CD4-positive, alpha-beta memory T cell (primary cell): Measurements from ENCODE around the gene UFSP1. TPM values are rescaled to one million over a fixed set of nuclear protein-coding genes. Genes with fewer than 3 reads are reported as not detected.

Experiments used
- CTCF ChIA-PET: fragments of 350-600 bp; sonication (Branson Sonifier 250); formaldehyde crosslinking; loops from one replicate; lab custom pipeline; 2021; ENCODE audit warnings: inconsistent platforms; ENCODE audit not compliant: partially characterized antibody; lab: Charles Lee
- POLR2A ChIA-PET: fragments of 350-600 bp; sonication (Branson Sonifier 250); formaldehyde crosslinking; loops from one replicate; lab custom pipeline; 2021; ENCODE audit not compliant: partially characterized antibody; lab: Charles Lee
- DNase-seq, 5 donors: peaks; one replicate each; pipeline versions ENCODE4 v3.0.0 to v3.0.0-alpha.2; 2020 to 2022; ENCODE audit warnings: mixed read lengths in 1 of 5
- H3K27ac ChIP-seq: one replicate; pipeline ENCODE4 v1.7.0; 2013; ENCODE audit warnings: low read depth, low read length
- H3K27me3 ChIP-seq: 2 replicates; pipeline ENCODE4 v1.7.0; 2013; ENCODE audit warnings: mild to moderate bottlenecking, low read length, moderate library complexity; ENCODE audit not compliant: insufficient read depth
- H3K36me3 ChIP-seq: 2 replicates; pipeline ENCODE4 v1.7.0; 2013; ENCODE audit warnings: mild to moderate bottlenecking, low read length, moderate library complexity; ENCODE audit not compliant: insufficient read depth
- H3K4me1 ChIP-seq: 2 replicates; pipeline ENCODE4 v1.7.0; 2013; ENCODE audit warnings: mild to moderate bottlenecking, low read length, moderate library complexity; ENCODE audit not compliant: insufficient read depth
- H3K4me3 ChIP-seq, 2 donors: one replicate each; pipeline ENCODE4 v1.7.0; 2013; ENCODE audit warnings: low read length in 2 of 2, mild to moderate bottlenecking in 1 of 2
- H3K9me3 ChIP-seq, 2 donors: one replicate each; pipeline ENCODE4 v1.7.0; 2013; ENCODE audit warnings: low read length in 2 of 2, control low read depth in 1 of 2; ENCODE audit not compliant: control insufficient read depth in 1 of 2
- H3K27ac Mint-ChIP-seq, 7 donors: one replicate each; pipeline ENCODE4 v1.8.0; 2020 to 2021; ENCODE audit warnings: mixed read lengths in 7 of 7, mild to moderate bottlenecking in 6 of 7, inconsistent platforms in 3 of 7, moderate library complexity in 3 of 7
- H3K27me3 Mint-ChIP-seq, 2 donors: one replicate each; pipeline ENCODE4 v1.8.0; 2020 to 2021; ENCODE audit warnings: mixed read lengths in 2 of 2
- H3K36me3 Mint-ChIP-seq, 2 donors: one replicate each; pipeline ENCODE4 v1.8.0; 2020 to 2021; ENCODE audit warnings: mixed read lengths in 2 of 2, inconsistent platforms in 1 of 2, mild to moderate bottlenecking in 1 of 2
- H3K4me1 Mint-ChIP-seq, 4 donors: one replicate each; pipeline ENCODE4 v1.8.0; 2020 to 2021; ENCODE audit warnings: mixed read lengths in 4 of 4, mild to moderate bottlenecking in 1 of 4
- H3K4me3 Mint-ChIP-seq, 8 donors: one replicate each; pipeline ENCODE4 v1.8.0; 2020 to 2021; ENCODE audit warnings: mixed read lengths in 8 of 8, mild to moderate bottlenecking in 7 of 8, moderate library complexity in 6 of 8, inconsistent platforms in 3 of 8
- H3K9me3 Mint-ChIP-seq, 8 donors: one replicate each; pipeline ENCODE4 v1.8.0; 2020 to 2021; ENCODE audit warnings: mixed read lengths in 8 of 8, mild to moderate bottlenecking in 5 of 8, inconsistent platforms in 3 of 8, moderate library complexity in 1 of 8
- intact Hi-C: fragments of 100-400 bp; cut with micrococcal nuclease; formaldehyde crosslinking; loops from one replicate; pipeline ENCODE4 v1.15.1; 2023
- polyA plus RNA-seq, 2 donors: library from polyadenylated mRNA; unstranded; fragments of 300-500 nt; fragmentation: Illumina TruSeq; gene quantifications; one replicate each; pipeline ENCODE4 v1.2.3, GENCODE V29; 2021
- total RNA-seq, 2 experiments: library from RNA; stranded (reverse); gene quantifications; one replicate each; pipeline ENCODE4 v1.2.3, GENCODE V29; 2021

UFSP1 gene
- total and polyA plus RNA-seq, 4 experiments from 2014 or later = 0.34 to 11.0 (median 6.4) TPM

DNA sequence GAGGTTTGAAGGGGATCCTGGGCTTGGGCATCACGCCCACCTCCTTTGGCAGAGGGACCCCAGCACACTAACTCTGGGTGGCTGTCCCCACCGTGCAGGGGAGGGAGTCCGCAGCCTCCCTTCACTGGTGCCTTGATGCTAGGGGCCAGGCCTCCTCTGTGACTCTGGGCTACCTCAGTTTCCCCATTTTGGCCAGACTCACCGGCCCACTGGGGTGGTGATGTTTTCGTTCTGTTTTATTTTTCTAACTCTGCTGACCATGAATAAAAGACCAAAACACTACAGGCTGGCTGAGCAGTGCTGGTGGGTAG lies 22.8 kb downstream of the UFSP1 start:
- peak overlapping the region; percentile 66 for H3K27ac ChIP-seq
- H3K27me3 Mint-ChIP-seq = no peaks in the 10 kb centered on the region
- H3K9me3 ChIP-seq = no peaks in the 10 kb centered on the region
- peak overlapping the region in 5 of 7 donors; percentile 64 to 93 (median 83) for H3K27ac Mint-ChIP-seq
- H3K4me1 Mint-ChIP-seq = peaks cover 3 to 19% (median 6%) of the 10 kb centered on the region in 4 donors
- H3K27me3 ChIP-seq = no peaks in the 10 kb centered on the region
- DNase-seq = no peak
- peak overlapping the region; percentile 62 to 87 (median 83) for H3K4me3 Mint-ChIP-seq
- intact Hi-C loops = no loop called here
- no peaks in the 10 kb centered on the region for H3K9me3 Mint-ChIP-seq
- CTCF ChIA-PET = interaction anchor here (1.3 kb wide), 1 partner anchor 14 kb away, joined by 5 read pairs; the partner anchor contains the start of gene SLC12A9
- peak overlapping the region in 1 of 2 donors; percentile 58 for H3K4me3 ChIP-seq
- H3K4me1 ChIP-seq = peaks cover 10% of the 10 kb centered on the region
- H3K36me3 Mint-ChIP-seq = peaks cover 9 to 33% of the 10 kb centered on the region in 2 donors
- POLR2A ChIA-PET = interaction anchor here (0.7 to 1.1 kb wide), 4 partner anchors 8 to 23 kb away, joined by 3 to 5 read pairs (median 3); partner anchors contain the start of genes SRRT and UFSP1
- H3K36me3 ChIP-seq = peaks cover 4% of the 10 kb centered on the region

DNA sequence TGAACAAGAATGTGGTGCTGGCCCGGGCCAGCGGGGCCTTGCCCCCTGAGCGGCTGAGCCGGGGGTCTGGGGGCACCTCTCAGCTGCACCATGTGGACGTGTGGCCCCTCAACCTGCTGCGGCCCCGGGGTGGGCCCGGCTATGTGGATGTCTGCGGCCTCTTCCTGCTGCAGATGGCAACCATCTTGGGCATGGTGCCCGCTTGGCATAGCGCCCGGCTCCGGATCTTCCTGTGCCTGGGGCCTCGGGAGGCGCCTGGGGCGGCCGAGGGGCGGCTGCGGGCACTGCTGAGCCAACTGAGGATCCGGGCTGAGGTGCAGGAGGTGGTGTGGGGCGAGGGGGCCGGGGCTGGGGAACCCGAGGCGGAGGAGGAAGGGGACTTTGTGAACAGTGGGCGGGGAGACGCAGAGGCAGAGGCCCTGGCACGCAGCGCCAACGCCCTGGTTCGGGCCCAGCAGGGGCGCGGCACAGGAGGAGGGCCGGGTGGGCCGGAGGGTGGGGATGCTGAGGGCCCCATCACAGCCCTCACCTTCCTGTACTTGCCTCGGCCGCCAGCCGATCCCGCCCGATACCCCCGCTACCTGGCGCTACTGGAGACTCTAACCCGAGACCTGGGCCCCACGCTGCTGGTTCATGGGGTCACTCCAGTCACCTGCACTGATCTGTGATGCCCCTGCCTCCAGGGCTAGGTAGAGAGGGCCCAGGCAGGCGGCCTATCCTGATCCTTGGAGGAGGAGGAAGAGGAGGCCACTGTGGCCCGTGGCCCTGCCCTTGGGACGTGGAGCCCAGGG lies 23.4 kb downstream of the UFSP1 start:
- intact Hi-C loops = no loop called here
- POLR2A ChIA-PET = interaction anchor here (0.7 to 1.9 kb wide), 5 partner anchors 7 to 23 kb away, joined by 3 to 8 read pairs (median 3); partner anchors contain the start of genes SRRT and UFSP1
- no peak overlapping the region for H3K27ac Mint-ChIP-seq
- Histone ChIP-seq H3K27ac (no peak overlapping the region), H3K9me3 (no peaks in the 10 kb centered on the region), H3K4me3 (peak overlapping the region in 1 of 2 donors; percentile 58), H3K36me3 (peaks cover 4% of the 10 kb centered on the region), H3K4me1 (peaks cover 10% of the 10 kb centered on the region), H3K27me3 (no peaks in the 10 kb centered on the region)
- CTCF ChIA-PET = no interaction called here
- H3K36me3 Mint-ChIP-seq = peaks cover 7 to 35% of the 10 kb centered on the region in 2 donors
- peak overlapping the region in 6 of 8 donors; percentile 77 to 87 (median 83) for H3K4me3 Mint-ChIP-seq
- H3K9me3 Mint-ChIP-seq = no peaks in the 10 kb centered on the region
- peaks cover 3 to 19% (median 6%) of the 10 kb centered on the region in 4 donors for H3K4me1 Mint-ChIP-seq
- no peak for DNase-seq
- H3K27me3 Mint-ChIP-seq = no peaks in the 10 kb centered on the region

DNA sequence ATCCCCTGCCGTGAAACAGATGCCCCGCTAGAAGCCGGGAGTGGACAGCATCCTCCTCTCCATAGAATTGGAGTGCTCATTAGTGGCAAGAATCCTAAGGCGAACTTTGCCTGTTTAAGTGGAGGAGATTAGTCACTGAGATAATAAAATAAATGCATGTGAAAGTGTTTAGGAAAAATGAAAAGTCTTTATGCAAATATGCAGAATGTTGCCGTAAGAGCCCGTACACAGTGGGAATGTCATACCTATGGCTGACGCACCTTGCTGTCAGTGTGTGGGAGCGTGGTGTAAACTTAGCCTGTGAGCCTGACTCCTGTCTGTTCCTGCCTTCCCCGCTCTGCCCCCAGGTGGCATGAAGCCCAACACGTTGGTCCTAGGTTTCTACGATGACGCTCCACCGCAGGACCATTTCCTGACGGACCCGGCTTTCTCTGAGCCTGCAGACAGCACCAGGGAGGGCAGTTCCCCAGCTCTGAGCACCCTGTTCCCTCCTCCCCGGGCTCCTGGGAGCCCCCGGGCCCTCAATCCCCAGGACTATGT lies 24.1 kb downstream of the UFSP1 start:
- Mint-ChIP-seq H3K27me3 (no peaks in the 10 kb centered on the region), H3K27ac (peak overlapping the region in 4 of 7 donors; percentile 10 to 71 (median 40)), H3K36me3 (peaks cover 13 to 39% of the 10 kb centered on the region in 2 donors), H3K4me1 (peaks cover 4 to 15% (median 6%) of the 10 kb centered on the region in 4 donors), H3K9me3 (no peaks in the 10 kb centered on the region), H3K4me3 (peak overlapping the region in 3 of 8 donors; percentile 39 to 72 (median 61))
- no peaks in the 10 kb centered on the region for H3K27me3 ChIP-seq
- ChIA-PET CTCF (interaction anchor here (1.3 kb wide), 1 partner anchor 9 kb away, joined by 3 read pairs; the partner anchor contains the start of gene SRRT), POLR2A (interaction anchor here (1.5 to 2.0 kb wide), 3 partner anchors 8 to 13 kb away, joined by 4 to 8 read pairs (median 8); partner anchors contain the start of genes SLC12A9 and SRRT)
- no peak overlapping the region for H3K4me3 ChIP-seq
- no peak for DNase-seq
- H3K27ac ChIP-seq = no peak overlapping the region
- intact Hi-C loops = no loop called here
- H3K36me3 ChIP-seq = peaks cover 10% of the 10 kb centered on the region
- no peaks in the 10 kb centered on the region for H3K9me3 ChIP-seq
- peaks cover 10% of the 10 kb centered on the region for H3K4me1 ChIP-seq

DNA sequence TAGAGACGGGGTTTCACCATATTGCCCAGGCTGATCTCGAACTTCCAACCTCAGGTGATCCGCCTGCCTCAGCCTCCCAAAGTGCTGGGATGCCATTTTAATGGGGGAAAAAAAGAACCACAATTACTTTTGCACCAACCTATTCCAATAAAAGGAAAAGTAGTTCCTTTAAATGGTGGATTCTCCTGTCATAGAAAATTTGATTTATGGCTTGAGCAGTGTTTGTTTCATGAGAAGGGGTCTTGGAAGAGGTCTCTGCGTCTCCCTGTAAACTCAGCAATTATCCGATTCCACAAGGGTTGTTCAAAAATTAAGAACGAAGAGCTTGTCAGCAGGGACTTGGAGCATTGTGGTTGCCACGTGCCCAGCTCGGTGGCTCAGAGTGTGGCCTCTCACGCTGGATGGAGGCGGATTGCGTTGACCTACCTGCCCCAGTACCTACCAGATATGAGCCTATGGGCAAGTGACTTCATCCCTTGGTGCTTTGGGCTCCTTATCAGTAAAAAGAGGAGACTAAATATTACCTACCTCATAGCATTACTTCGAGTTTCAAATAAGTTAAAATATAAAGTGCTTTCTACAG lies 25.2 kb downstream of the UFSP1 start:
- intact Hi-C loops = no loop called here
- no peak overlapping the region for H3K27ac ChIP-seq
- H3K36me3 ChIP-seq = peaks cover 13% of the 10 kb centered on the region
- no peaks in the 10 kb centered on the region for H3K27me3 Mint-ChIP-seq
- peaks cover 21 to 50% of the 10 kb centered on the region in 2 donors for H3K36me3 Mint-ChIP-seq
- POLR2A ChIA-PET = interaction anchor here (1.3 to 2.0 kb wide), 4 partner anchors 9 to 12 kb away, joined by 3 to 8 read pairs (median 6); partner anchors contain the start of genes SLC12A9 and SRRT
- no peaks in the 10 kb centered on the region for H3K9me3 ChIP-seq
- H3K27ac Mint-ChIP-seq = peak overlapping the region in 1 of 7 donors; percentile 16
- H3K9me3 Mint-ChIP-seq = no peaks in the 10 kb centered on the region
- no peaks in the 10 kb centered on the region for H3K27me3 ChIP-seq
- no peak overlapping the region for H3K4me3 Mint-ChIP-seq
- CTCF ChIA-PET = interaction anchor here (0.8 to 3.0 kb wide), 3 partner anchors 10 to 12 kb away, joined by 3 to 10 read pairs (median 3); partner anchors contain the start of genes SLC12A9 and SRRT
- peaks cover 10% of the 10 kb centered on the region for H3K4me1 ChIP-seq
- peaks cover 4 to 15% (median 6%) of the 10 kb centered on the region in 4 donors for H3K4me1 Mint-ChIP-seq
- DNase-seq = no peak
- no peak overlapping the region for H3K4me3 ChIP-seq

- Histone ChIP-seq H3K4me1 (peaks cover 10% of the 10 kb centered on the region), H3K27ac (no peak overlapping the region), H3K9me3 (no peaks in the 10 kb centered on the region), H3K27me3 (no peaks in the 10 kb centered on the region), H3K4me3 (no peak overlapping the region), H3K36me3 (peaks cover 21% of the 10 kb centered on the region)
- Mint-ChIP-seq H3K9me3 (no peaks in the 10 kb centered on the region), H3K4me1 (peaks cover 4 to 15% (median 6%) of the 10 kb centered on the region in 4 donors), H3K27ac (no peak overlapping the region), H3K36me3 (peaks cover 25 to 58% of the 10 kb centered on the region in 2 donors), H3K4me3 (no peak overlapping the region), H3K27me3 (no peaks in the 10 kb centered on the region)
- ChIA-PET CTCF (interaction anchor here (3.0 kb wide), 1 partner anchor 11 kb away, joined by 10 read pairs; the partner anchor contains the start of gene SLC12A9), POLR2A (interaction anchor here (1.3 to 2.0 kb wide), 2 partner anchors 10 to 11 kb away, joined by 3 to 8 read pairs; partner anchors contain the start of gene SRRT)
- intact Hi-C loops = no loop called here
- no peak for DNase-seq
Measured at GRCh38 chr7:100863406-100863950, 26.0 kb downstream of the UFSP1 start.

- Mint-ChIP-seq H3K27ac (no peak overlapping the region), H3K27me3 (no peaks in the 10 kb centered on the region), H3K36me3 (peaks cover 29 to 65% of the 10 kb centered on the region in 2 donors), H3K4me3 (no peak overlapping the region), H3K4me1 (peaks cover 0 to 2% (median under 1%) of the 10 kb centered on the region in 4 donors), H3K9me3 (no peaks in the 10 kb centered on the region)
- Histone ChIP-seq H3K36me3 (peaks cover 21% of the 10 kb centered on the region), H3K4me3 (no peak overlapping the region), H3K27ac (no peak overlapping the region), H3K27me3 (no peaks in the 10 kb centered on the region), H3K9me3 (no peaks in the 10 kb centered on the region), H3K4me1 (peaks cover 3% of the 10 kb centered on the region)
- POLR2A ChIA-PET = interaction anchor here (1.5 kb wide), 1 partner anchor 14 kb away, joined by 3 read pairs; the partner anchor contains the start of gene SRRT
- CTCF ChIA-PET = interaction anchor here (3.0 kb wide), 1 partner anchor 10 kb away, joined by 10 read pairs; the partner anchor contains the start of gene SLC12A9
- DNase-seq = no peak
- intact Hi-C loops = no loop called here
Measured at GRCh38 chr7:100861616-100861985, 27.9 kb downstream of the UFSP1 start.
